HG03103 (cell line): Measurements from ENCODE around the gene TRIM17.

Experiments
- ATAC-seq: cut with Tn5 transposase; IDR thresholded peaks from one replicate; pipeline ENCODE4 v1.9.1; 2021; ENCODE audit warnings: low read depth; ENCODE audit not compliant: unreplicated experiment

The TRIM17 gene

DNA sequence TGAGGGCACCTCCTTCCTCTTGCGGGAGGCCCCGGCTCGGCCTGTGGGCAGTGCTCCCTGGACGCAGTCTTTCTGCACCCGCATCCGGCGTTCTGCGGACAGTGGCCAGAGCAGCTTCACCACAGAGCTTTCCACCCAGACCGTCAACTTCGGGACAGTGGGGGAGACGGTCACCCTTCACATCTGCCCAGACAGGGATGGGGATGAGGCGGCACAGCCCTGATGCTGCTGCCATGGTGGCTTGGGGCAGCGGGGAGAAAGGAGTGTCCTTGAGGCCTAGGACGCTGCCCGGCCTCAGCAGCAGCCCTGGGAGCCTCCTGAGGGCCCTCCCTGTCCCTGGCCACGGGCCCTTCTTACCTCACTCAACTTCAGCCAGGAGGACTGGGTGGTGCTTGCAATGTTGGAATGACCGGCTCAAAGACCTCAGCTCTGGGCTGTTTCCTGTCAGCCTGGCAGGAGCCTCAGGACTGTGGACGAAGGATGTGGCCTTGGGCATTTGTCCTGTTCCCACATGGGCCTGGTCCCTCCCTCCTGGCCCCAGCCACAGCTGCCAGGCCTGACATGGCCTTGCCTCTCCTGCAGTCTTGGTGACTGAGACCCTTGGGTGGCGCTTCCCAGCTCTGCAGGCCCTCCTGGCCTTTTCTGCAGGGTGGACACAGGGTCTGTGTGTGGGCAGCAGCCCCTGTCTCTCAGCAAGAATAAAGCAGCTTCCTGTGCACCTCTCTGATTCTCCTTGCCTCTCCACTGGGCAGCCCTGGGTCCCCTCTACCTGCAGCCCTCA is 55.9 kb downstream of the TRIM17 start:
- ATAC-seq = no peak

DNA sequence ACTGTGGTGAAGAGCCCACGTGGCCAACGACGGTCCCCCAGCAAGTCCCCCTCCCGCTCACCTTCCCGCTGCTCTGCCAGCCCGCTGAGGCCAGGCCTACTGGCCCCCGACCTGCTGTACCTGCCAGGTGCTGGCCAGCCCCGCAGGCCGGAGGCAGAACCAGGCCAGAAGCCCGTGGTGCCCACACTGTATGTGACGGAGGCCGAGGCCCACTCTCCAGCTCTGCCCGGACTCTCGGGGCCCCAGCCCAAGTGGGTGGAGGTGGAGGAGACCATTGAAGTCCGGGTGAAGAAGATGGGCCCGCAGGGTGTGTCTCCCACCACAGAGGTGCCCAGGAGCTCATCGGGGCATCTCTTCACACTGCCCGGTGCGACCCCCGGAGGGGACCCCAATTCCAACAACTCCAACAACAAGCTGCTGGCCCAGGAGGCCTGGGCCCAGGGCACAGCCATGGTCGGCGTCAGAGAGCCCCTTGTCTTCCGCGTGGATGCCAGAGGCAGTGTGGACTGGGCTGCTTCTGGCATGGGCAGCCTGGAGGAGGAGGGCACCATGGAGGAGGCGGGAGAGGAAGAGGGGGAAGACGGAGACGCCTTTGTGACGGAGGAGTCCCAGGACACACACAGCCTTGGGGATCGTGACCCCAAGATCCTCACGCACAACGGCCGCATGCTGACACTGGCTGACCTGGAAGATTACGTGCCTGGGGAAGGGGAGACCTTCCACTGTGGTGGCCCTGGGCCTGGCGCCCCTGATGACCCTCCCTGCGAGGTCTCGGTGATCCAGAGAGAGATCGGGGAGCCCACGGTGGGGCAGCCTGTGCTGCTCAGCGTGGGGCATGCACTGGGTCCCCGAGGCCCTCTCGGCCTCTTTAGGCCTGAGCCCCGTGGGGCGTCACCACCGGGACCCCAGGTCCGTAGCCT is 56.8 kb downstream of the TRIM17 start:
- ATAC-seq = no peak

DNA sequence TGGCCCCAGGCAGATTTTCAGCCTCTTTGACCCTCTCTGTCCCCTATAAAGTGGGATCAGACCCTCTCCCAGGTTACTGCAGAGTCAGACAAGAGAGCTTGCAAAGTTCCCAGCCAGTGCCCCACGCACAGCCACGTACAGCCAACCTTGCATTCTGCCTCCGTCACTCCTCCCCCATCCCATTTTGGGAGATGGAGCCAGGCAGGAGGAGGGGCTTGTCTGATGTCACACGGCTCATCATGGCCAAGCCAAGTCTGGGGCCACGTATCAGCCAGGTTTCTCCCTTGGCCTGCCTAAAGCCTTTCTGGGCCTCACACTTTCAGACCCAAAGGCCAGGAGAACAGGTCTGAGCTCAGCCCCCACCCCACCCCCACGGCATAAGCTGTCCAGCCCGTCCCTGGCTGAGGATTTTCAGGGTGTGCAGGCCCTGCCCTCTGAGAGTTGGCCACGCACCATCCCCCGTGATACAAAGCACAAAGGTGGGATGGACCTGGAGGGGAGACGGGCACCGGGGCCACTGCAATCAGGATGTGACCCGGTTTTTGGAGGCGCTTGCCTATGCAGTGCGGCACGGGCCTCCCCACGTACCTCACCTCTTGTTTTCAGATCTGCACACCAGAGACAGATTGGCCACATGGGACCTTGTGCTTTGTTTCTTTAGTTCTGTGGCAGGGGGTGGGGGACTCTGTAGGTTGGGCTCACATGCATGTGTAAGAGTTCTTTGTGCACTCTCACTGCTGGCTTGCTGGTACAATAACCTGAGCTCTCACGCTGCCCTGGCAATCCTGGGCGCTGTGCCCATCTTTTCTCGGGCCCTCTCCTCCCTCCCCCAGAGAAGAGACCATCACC is 57.7 kb downstream of the TRIM17 start:
- ATAC-seq = no peak

DNA sequence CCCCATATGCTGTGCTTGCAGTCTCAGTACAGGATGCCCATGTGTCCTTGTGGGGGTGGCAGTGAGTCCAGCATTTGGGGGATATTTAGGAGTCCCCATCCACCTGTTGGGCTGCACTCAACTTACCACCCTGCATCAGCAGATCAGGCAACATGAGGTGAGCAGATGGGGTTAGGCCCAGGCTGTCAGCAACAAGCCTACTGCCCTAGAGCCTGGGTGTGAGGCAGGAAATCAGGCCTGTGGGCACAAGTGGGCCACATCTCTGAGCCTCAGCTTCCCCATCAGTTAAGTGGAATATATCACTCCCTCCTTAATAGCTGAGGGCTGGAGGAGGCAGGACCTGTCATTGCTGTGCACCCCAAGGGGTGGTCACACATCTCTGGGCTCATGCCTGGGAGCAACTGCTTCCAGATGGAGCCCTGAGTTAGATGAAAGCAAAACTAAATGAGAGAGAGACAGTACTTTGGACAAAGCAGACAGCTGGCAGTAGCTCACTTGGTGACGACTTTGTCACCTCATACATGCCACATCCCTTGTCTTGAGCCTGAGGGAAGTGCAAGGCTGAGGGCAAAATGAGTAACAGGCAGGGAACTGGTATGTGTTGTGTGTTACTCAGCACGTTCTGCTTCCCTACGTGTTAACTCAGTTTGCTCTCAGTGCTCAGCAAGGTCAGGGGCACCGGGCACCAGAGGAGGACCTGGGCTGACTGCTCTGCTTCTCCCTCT is 58.5 kb downstream of the TRIM17 start:
- no peak for ATAC-seq
